ENCODE results near the gene CATSPERZ. TPM values are rescaled to one million over a fixed set of nuclear protein-coding genes. Genes with fewer than 3 reads are reported as not detected.
A peak's percentile ranks its signal among the peaks of the same experiment; 100 is the strongest.

The CATSPERZ gene
- total RNA-seq, 1 experiment from 2014 or later, result not detected

DNA sequence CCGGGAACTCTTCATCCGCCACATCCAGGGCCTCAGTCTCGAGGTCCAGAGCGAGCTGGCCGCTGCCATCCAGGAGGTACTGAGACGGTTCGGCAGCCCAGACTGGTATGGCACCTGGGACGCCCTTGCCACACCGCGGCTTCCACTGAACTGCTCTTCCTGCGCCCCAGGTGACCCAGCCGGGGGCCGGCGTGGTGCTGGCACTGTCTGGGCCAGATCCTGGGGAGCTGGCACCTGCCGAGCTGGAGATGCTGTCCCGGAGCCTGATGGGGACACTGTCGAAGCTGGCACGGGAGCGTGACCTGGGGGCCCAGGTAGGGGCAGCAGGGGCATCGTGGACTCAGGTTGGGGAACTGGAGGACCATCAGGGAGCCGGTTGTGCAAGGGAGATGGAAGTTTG lies 41.3 kb downstream of the CATSPERZ start:
- Histone ChIP-seq H3K9me2 (ENCODE audit: insufficient read depth) (no peaks in the 10 kb centered on the region), H3K79me2 (ENCODE audit: low read depth) (no peaks in the 10 kb centered on the region), H3K27me3 (ENCODE audit: insufficient read depth, low read depth) (no peaks in the 10 kb centered on the region), H4K20me1 (ENCODE audit: insufficient read depth) (no peaks in the 10 kb centered on the region), H3K36me3 (ENCODE audit: low read depth) (no peaks in the 10 kb centered on the region), H3F3A (ENCODE audit: insufficient read depth, low read depth) (peaks cover 12% of the 10 kb centered on the region; the same call in 1 of the 2 replicates), H3K27ac (no peak overlapping the region), H3K4me1 (replicated peaks; ENCODE audit: insufficient read depth) (peaks cover 15% of the 10 kb centered on the region), H3K9me3 (ENCODE audit: insufficient read depth, low read depth) (no peaks in the 10 kb centered on the region), H3K4me2 (no peak overlapping the region), H3K4me3 (no peak overlapping the region), H2AFZ (no peak overlapping the region)
- DNase-seq, result no peak
- CTCF ChIA-PET, result interaction anchor here (0.6 to 2.2 kb wide), 3 partner anchors 9 to 15 kb away, joined by 3 to 36 read pairs (median 8); no protein-coding TSS in a partner anchor
- intact Hi-C loops (cut with micrococcal nuclease; ENCODE audit: unreplicated experiment), result no loop called here
- no TSS peak for BruUV-seq (replicated peaks)
- POLR2A ChIA-PET (ENCODE audit: unreplicated experiment), result no interaction called here
- no peak for TF ChIP-seq EZH2 (IDR thresholded peaks at IDR 0.05; ENCODE audit: low read depth)
- TF ChIP-seq, protein P1, sequence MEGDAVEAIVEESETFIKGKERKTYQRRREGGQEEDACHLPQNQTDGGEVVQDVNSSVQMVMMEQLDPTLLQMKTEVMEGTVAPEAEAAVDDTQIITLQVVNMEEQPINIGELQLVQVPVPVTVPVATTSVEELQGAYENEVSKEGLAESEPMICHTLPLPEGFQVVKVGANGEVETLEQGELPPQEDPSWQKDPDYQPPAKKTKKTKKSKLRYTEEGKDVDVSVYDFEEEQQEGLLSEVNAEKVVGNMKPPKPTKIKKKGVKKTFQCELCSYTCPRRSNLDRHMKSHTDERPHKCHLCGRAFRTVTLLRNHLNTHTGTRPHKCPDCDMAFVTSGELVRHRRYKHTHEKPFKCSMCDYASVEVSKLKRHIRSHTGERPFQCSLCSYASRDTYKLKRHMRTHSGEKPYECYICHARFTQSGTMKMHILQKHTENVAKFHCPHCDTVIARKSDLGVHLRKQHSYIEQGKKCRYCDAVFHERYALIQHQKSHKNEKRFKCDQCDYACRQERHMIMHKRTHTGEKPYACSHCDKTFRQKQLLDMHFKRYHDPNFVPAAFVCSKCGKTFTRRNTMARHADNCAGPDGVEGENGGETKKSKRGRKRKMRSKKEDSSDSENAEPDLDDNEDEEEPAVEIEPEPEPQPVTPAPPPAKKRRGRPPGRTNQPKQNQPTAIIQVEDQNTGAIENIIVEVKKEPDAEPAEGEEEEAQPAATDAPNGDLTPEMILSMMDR (conservative IDR thresholded peaks at IDR 0.05), result no peak

DNA sequence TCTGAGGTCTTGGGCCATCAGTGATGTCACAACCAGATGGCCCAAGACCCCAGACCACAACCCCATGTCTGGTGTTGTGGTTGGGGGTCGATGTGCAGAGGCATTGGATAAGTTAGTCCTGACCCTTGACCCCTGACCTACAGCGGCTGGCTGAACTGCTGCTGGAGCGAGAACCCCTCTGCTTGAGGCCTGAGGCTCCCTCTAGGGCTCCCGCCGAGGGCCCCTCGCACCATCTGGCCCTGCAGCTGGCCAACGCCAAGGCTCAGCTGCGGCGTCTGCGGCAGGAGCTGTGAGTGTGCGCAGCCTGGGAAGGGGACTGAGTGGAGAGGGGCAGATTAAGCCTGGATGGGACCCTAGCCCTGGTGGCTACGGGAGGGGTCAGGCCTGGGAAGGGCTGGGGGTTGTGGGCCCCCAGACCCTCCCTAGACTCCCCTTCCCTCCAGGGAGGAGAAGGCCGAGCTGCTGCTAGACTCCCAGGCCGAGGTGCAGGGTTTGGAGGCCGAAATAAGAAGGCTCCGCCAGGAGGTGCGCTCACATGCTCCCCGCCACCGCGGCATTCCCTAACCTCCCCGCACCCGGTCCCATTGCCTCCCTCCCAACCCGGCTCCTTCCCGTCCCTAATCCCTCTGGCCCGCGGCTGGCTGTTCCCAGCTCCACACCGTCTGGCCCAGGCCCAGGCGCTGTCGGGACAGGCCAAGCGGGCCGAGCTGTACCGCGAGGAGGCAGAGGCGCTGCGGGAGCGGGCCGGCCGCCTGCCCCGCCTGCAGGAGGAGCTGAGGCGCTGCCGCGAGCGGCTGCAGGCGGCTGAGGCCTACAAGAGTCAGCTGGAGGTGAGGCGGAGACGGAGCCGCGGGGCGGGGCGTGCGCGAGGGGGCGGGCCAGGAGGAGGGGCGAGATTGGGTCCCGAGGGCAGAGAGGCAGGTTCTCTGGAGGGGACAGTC lies 42.0 kb downstream of the CATSPERZ start:
- ChIA-PET POLR2A (ENCODE audit: unreplicated experiment) (interaction anchor here (0.6 kb wide), 2 partner anchors 25 to 437 kb away, joined by 3 to 7 read pairs; partner anchors contain the start of genes PRDX5 and TRMT112), CTCF (interaction anchor here (0.5 to 2.2 kb wide), 13 partner anchors 10 to 466 kb away, joined by 3 to 36 read pairs (median 6); partner anchors contain the start of genes PRDX5 and TRMT112)
- intact Hi-C loops (cut with micrococcal nuclease; ENCODE audit: unreplicated experiment), result loop anchor here (1.0 kb wide), 1 partner anchor 25 kb away; the partner anchor contains the start of gene TRMT112
- Histone ChIP-seq H3K4me1 (replicated peaks; ENCODE audit: insufficient read depth) (peaks cover 16% of the 10 kb centered on the region), H4K20me1 (ENCODE audit: insufficient read depth) (no peaks in the 10 kb centered on the region), H3K27me3 (ENCODE audit: insufficient read depth, low read depth) (no peaks in the 10 kb centered on the region), H3K4me3 (peak overlapping the region; percentile 49; the same call in 1 of the 2 replicates), H3F3A (ENCODE audit: insufficient read depth, low read depth) (peaks cover 16% of the 10 kb centered on the region; the same call in 1 of the 2 replicates), H3K9me3 (ENCODE audit: insufficient read depth, low read depth) (no peaks in the 10 kb centered on the region), H2AFZ (peak overlapping the region; percentile 76), H3K36me3 (ENCODE audit: low read depth) (no peaks in the 10 kb centered on the region), H3K9me2 (ENCODE audit: insufficient read depth) (no peaks in the 10 kb centered on the region), H3K27ac (no peak overlapping the region), H3K79me2 (ENCODE audit: low read depth) (no peaks in the 10 kb centered on the region), H3K4me2 (peak overlapping the region; percentile 82)
- DNase-seq, result peak; percentile 83 to 98
- TSS peak; percentile 48 for BruUV-seq (replicated peaks)
- TF ChIP-seq, protein P1 (conservative IDR thresholded peaks at IDR 0.05), result peak; percentile 58; the same call in 1 of the 2 replicates
- TF ChIP-seq EZH2 (IDR thresholded peaks at IDR 0.05; ENCODE audit: low read depth), result no peak
